HepG2 (cell line): ENCODE results near the gene ACOXL. TPM values are rescaled to one million over a fixed set of nuclear protein-coding genes. Genes with fewer than 3 reads are reported as not detected.

Experiments
- ARNT2 ChIP-seq: sonication (generic); formaldehyde crosslinking; IDR thresholded peaks from 2 replicates; pipeline ENCODE4 v1.8.0; 2022; ENCODE audit warnings: mild to moderate bottlenecking, low read depth, missing genetic modification reagents, moderate library complexity
- CEBPG ChIP-seq: IDR thresholded peaks from 2 replicates; pipeline ENCODE4 v1.6.1; 2016
- NR0B2 ChIP-seq: sonication (generic); formaldehyde crosslinking; IDR thresholded peaks from 2 replicates; pipeline ENCODE4 v1.4.0; 2020; ENCODE audit warnings: mild to moderate bottlenecking, missing genetic modification reagents
- PRDM10 ChIP-seq: sonication (generic); formaldehyde crosslinking; IDR thresholded peaks from 2 replicates; pipeline ENCODE4 v1.4.0; 2020; ENCODE audit warnings: low read depth, missing genetic modification reagents
- RARG ChIP-seq: sonication (generic); formaldehyde crosslinking; IDR thresholded peaks from 2 replicates; pipeline ENCODE4 v1.4.0; 2020; ENCODE audit warnings: low read depth, mild to moderate bottlenecking, missing genetic modification reagents
- SALL2 ChIP-seq: sonication (generic); formaldehyde crosslinking; IDR thresholded peaks from 2 replicates; pipeline ENCODE4 v1.8.1; 2023; ENCODE audit warnings: mild to moderate bottlenecking, missing genetic modification reagents, inconsistent platforms
- TBX2 ChIP-seq: sonication (generic); formaldehyde crosslinking; IDR thresholded peaks from 2 replicates; pipeline ENCODE4 v1.5.0; 2020; ENCODE audit warnings: missing genetic modification reagents, mild to moderate bottlenecking, borderline replicate concordance
- YEATS4 ChIP-seq: sonication (generic); formaldehyde crosslinking; IDR thresholded peaks from 2 replicates; pipeline ENCODE4 v1.4.0; 2020; ENCODE audit warnings: missing genetic modification reagents, borderline replicate concordance
- ZNF317 ChIP-seq: sonication (generic); formaldehyde crosslinking; IDR thresholded peaks from 2 replicates; pipeline ENCODE4 v1.5.0; 2020; ENCODE audit warnings: mild to moderate bottlenecking, missing genetic modification reagents
- ZNF333 ChIP-seq: sonication (generic); formaldehyde crosslinking; IDR thresholded peaks from 2 replicates; pipeline ENCODE4 v1.4.0; 2020; ENCODE audit warnings: mild to moderate bottlenecking, missing genetic modification reagents, borderline replicate concordance
- ZNF709 ChIP-seq: sonication (generic); formaldehyde crosslinking; IDR thresholded peaks from 2 replicates; pipeline ENCODE4 v1.5.0; 2020; ENCODE audit warnings: mild to moderate bottlenecking, missing genetic modification reagents
- ZNF713 ChIP-seq: sonication (generic); formaldehyde crosslinking; IDR thresholded peaks from 2 replicates; pipeline ENCODE4 v1.4.0; 2020; ENCODE audit warnings: mild to moderate bottlenecking, missing genetic modification reagents
- ZNF773 ChIP-seq: sonication (generic); formaldehyde crosslinking; IDR thresholded peaks from 2 replicates; pipeline ENCODE4 v1.4.0; 2020; ENCODE audit warnings: missing genetic modification reagents, borderline replicate concordance
- ZNF883 ChIP-seq: sonication (generic); formaldehyde crosslinking; IDR thresholded peaks from 2 replicates; pipeline ENCODE4 v1.5.1; 2020; ENCODE audit warnings: mild to moderate bottlenecking, missing genetic modification reagents; ENCODE audit errors: not compliant biosample characterization
- polyA plus RNA-seq, 8 experiments: library from polyadenylated mRNA; depleted of rRNA in 3 of 8; stranded (reverse) in 7 of 8; unstranded in 1 of 8; fragments of >200 nt; fragmentation: Illumina TruSeq in 4 of 8; extraction: Trizol in 4 of 8; gene quantifications; 2 replicates each; pipeline versions ENCODE4 v1.2.1 to v1.2.3, GENCODE V29; 2011 to 2016; ENCODE audit warnings: low read depth in 4 of 8, missing spikeins in 1 of 8, mixed read lengths in 1 of 8; ENCODE audit not compliant: insufficient read depth in 1 of 8
- total RNA-seq, 5 experiments: library from RNA; depleted of rRNA; stranded (reverse); fragments of >200 nt; fragmentation: Illumina TruSeq; extraction: Trizol; gene quantifications; 2 replicates each; pipeline ENCODE4 v1.2.3, GENCODE V29; 2016; ENCODE audit warnings: low read depth in 1 of 5
- TF ChIP-seq, protein P1 (sequence below): sonication (generic); formaldehyde crosslinking; IDR thresholded peaks from 2 replicates; pipeline ENCODE4 v1.4.0; 2020; ENCODE audit warnings: mild to moderate bottlenecking, missing genetic modification reagents
- TF ChIP-seq, protein P2 (sequence below): IDR thresholded peaks from 2 replicates; pipeline ENCODE4 v1.6.1; 2012; ENCODE audit warnings: low read length, improper control_type of control experiment
- TF ChIP-seq, protein P3 (sequence below): sonication (generic); formaldehyde crosslinking; IDR thresholded peaks from 2 replicates; pipeline ENCODE4 v1.4.0; 2020; ENCODE audit warnings: low read depth, mild to moderate bottlenecking, missing genetic modification reagents

ACOXL gene
- total and polyA plus RNA-seq, 2 of the 13 experiments (the other 11 are each of a cell fraction or from before 2014, with no cell fraction given), result not detected

GRCh38 chr2:111121828-111122630 is 389.7 kb downstream of the ACOXL start (continued):
- TF ChIP-seq PRDM10 (CRISPR knock-in tag), result no peak
- TF ChIP-seq SALL2 (CRISPR knock-in tag), result 0 out of 2 replicates have a peak, but pooled peaks have one; percentile 39
- TF ChIP-seq NR0B2, result peak; percentile 36; the same call in 1 of the 2 replicates
- TF ChIP-seq, protein P1, sequence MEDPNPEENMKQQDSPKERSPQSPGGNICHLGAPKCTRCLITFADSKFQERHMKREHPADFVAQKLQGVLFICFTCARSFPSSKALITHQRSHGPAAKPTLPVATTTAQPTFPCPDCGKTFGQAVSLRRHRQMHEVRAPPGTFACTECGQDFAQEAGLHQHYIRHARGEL (CRISPR knock-in tag), result no peak
- 0 out of 2 replicates have a peak, but pooled peaks have one; percentile 13 for TF ChIP-seq CEBPG (CRISPR knock-in tag)
- TF ChIP-seq ZNF713 (CRISPR knock-in tag), result no peak
- TF ChIP-seq, protein P2, sequence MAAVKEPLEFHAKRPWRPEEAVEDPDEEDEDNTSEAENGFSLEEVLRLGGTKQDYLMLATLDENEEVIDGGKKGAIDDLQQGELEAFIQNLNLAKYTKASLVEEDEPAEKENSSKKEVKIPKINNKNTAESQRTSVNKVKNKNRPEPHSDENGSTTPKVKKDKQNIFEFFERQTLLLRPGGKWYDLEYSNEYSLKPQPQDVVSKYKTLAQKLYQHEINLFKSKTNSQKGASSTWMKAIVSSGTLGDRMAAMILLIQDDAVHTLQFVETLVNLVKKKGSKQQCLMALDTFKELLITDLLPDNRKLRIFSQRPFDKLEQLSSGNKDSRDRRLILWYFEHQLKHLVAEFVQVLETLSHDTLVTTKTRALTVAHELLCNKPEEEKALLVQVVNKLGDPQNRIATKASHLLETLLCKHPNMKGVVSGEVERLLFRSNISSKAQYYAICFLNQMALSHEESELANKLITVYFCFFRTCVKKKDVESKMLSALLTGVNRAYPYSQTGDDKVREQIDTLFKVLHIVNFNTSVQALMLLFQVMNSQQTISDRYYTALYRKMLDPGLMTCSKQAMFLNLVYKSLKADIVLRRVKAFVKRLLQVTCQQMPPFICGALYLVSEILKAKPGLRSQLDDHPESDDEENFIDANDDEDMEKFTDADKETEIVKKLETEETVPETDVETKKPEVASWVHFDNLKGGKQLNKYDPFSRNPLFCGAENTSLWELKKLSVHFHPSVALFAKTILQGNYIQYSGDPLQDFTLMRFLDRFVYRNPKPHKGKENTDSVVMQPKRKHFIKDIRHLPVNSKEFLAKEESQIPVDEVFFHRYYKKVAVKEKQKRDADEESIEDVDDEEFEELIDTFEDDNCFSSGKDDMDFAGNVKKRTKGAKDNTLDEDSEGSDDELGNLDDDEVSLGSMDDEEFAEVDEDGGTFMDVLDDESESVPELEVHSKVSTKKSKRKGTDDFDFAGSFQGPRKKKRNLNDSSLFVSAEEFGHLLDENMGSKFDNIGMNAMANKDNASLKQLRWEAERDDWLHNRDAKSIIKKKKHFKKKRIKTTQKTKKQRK, result no peak
- TF ChIP-seq ARNT2 (CRISPR knock-in tag), result peak; percentile 87
- TF ChIP-seq, protein P3, sequence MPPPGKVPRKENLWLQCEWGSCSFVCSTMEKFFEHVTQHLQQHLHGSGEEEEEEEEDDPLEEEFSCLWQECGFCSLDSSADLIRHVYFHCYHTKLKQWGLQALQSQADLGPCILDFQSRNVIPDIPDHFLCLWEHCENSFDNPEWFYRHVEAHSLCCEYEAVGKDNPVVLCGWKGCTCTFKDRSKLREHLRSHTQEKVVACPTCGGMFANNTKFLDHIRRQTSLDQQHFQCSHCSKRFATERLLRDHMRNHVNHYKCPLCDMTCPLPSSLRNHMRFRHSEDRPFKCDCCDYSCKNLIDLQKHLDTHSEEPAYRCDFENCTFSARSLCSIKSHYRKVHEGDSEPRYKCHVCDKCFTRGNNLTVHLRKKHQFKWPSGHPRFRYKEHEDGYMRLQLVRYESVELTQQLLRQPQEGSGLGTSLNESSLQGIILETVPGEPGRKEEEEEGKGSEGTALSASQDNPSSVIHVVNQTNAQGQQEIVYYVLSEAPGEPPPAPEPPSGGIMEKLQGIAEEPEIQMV (CRISPR knock-in tag), result no peak
- TF ChIP-seq ZNF333 (CRISPR knock-in tag), result peak; percentile 98
- TF ChIP-seq RARG (CRISPR knock-in tag), result no peak
- TF ChIP-seq ZNF709 (CRISPR knock-in tag), result peak; percentile 56; the same call in 1 of the 2 replicates
- TF ChIP-seq ZNF883 (CRISPR knock-in tag), result peak; percentile 68
- TF ChIP-seq ZNF773 (CRISPR knock-in tag), result no peak; the same call in 1 of the 2 replicates
- TF ChIP-seq ZNF317 (CRISPR knock-in tag), result peak; percentile 75
- TF ChIP-seq YEATS4 (CRISPR knock-in tag), result peak; percentile 18; the same call in 1 of the 2 replicates
- peak; percentile 56; the same call in 1 of the 2 replicates for TF ChIP-seq TBX2
